Large intestine (tissue), 3 donors: ENCODE data around the gene EML3. TPM values are rescaled to one million over a fixed set of nuclear protein-coding genes. Genes with fewer than 3 reads are reported as not detected.
A peak's percentile ranks its signal among the peaks of the same experiment; 100 is the strongest.
"Not testable (repeated sequence)": the region's sequence is repeated elsewhere in the genome, so short reads cannot be mapped to it uniquely, and the experiment has no call there.

Experiments used
- DNase-seq, 2 donors: peaks; one replicate each; pipeline versions ENCODE4 v3.0.0 to v3.0.0-alpha.2; 2013
- H3K27ac ChIP-seq: one replicate; pipeline ENCODE4 v1.5.1; 2013; ENCODE audit warnings: low read length
- H3K27me3 ChIP-seq: 2 replicates; pipeline ENCODE4 v1.6.1; 2013; ENCODE audit warnings: low read length; ENCODE audit not compliant: control insufficient read depth, insufficient read depth
- H3K36me3 ChIP-seq: 2 replicates; pipeline ENCODE4 v1.6.1; 2013; ENCODE audit warnings: low read length; ENCODE audit not compliant: control insufficient read depth, insufficient read depth
- H3K4me1 ChIP-seq: one replicate; pipeline ENCODE4 v1.6.1; 2013; ENCODE audit warnings: low read length; ENCODE audit not compliant: control insufficient read depth, insufficient read depth
- H3K4me3 ChIP-seq: one replicate; pipeline ENCODE4 v1.5.1; 2013; ENCODE audit warnings: low read length
- H3K9me3 ChIP-seq: one replicate; pipeline ENCODE4 v1.6.1; 2013; ENCODE audit warnings: mild to moderate bottlenecking, low read depth, low read length, moderate library complexity; ENCODE audit not compliant: control insufficient read depth
- WGBS: methylation state at CpG from one replicate; pipeline ENCODE4 v1.1.5; 2013; ENCODE audit warnings: low lambda C conversion rate; ENCODE audit not compliant: insufficient coverage; 5-methylcytosine and 5-hydroxymethylcytosine counted together
- polyA plus RNA-seq: library from polyadenylated mRNA; unstranded; fragments of 120-200 nt; gene quantifications from one replicate; pipeline ENCODE4 v1.2.1, GENCODE V29; 2013

EML3 gene
- polyA plus RNA-seq, 1 donor = 25.3 TPM

GRCh38 chr11:62573006-62573591 is 39.5 kb downstream of the EML3 start:
- Histone ChIP-seq H3K27me3 (no peaks in the 10 kb centered on the region), H3K4me3 (peak overlapping the region; percentile 85), H3K36me3 (peaks cover 65% of the 10 kb centered on the region), H3K4me1 (peaks cover 19% of the 10 kb centered on the region), H3K9me3 (no peaks in the 10 kb centered on the region), H3K27ac (peak overlapping the region; percentile 78)
- no CpG with 5 or more reads among the region's 33 CpGs for WGBS
- peak in 1 of 2 donors; percentile 44 for DNase-seq

DNA sequence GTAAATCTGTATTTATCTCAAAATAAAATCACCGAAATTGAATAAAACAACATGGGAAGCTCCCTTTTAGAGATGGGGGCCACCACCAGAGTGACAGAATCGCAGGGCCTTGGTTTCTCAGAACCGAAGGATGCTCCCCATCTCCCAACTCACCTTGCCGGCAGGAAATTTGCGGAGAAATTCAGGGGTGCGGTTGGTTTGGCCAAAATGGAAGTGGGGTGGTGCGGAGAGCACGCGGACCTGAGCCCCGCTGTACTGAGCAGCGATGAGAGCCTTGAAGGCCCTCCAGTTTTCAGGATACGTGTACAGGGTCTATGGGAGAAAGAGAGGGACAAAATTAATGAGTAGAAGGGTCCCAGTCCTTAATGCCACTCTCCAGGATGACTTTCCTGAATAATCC is 40.1 kb downstream of the EML3 start:
- Histone ChIP-seq H3K27ac (no peak overlapping the region), H3K36me3 (peaks cover 68% of the 10 kb centered on the region), H3K27me3 (no peaks in the 10 kb centered on the region), H3K4me3 (peak overlapping the region; percentile 85), H3K4me1 (peaks cover 19% of the 10 kb centered on the region), H3K9me3 (no peaks in the 10 kb centered on the region)
- no CpG with 5 or more reads among the region's 12 CpGs for WGBS
- no peak for DNase-seq

- not testable (repeated sequence) for H3K9me3 ChIP-seq, H3K27me3 ChIP-seq, H3K4me3 ChIP-seq, H3K27ac ChIP-seq, DNase-seq
- H3K4me1 ChIP-seq = peaks cover 19% of the 10 kb centered on the region
- H3K36me3 ChIP-seq = peaks cover 68% of the 10 kb centered on the region
- WGBS = no CpG with 5 or more reads among the region's 5 CpGs
Measured at GRCh38 chr11:62571493-62571892, 41.1 kb downstream of the EML3 start.

- peaks cover 68% of the 10 kb centered on the region for H3K36me3 ChIP-seq
- no CpG with 5 or more reads among the region's 5 CpGs for WGBS
- H3K4me1 ChIP-seq = peaks cover 20% of the 10 kb centered on the region
Measured at GRCh38 chr11:62570903-62571302, 41.7 kb downstream of the EML3 start.

DNA sequence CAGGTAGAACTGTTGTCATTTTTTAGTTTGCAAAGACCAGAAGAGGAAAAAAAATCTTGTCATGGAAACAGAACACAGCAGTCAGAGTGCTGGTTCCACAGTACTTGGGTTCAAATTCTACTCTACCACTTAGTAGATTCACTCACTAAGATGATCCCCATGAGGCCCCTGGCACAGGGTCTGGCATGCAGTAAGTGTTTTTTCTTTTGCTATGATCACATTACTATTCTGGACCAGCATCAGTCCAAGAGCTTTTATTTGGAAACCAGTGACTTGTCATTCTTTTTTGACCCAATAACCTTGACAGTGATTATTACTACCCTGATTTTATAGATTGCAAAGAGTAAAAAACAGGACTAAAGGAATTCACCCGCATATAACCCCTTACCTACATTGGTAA is 43.0 kb downstream of the EML3 start:
- Histone ChIP-seq H3K27me3 (no peaks in the 10 kb centered on the region), H3K4me1 (peaks cover 15% of the 10 kb centered on the region), H3K27ac (no peak overlapping the region), H3K36me3 (peaks cover 70% of the 10 kb centered on the region), H3K9me3 (no peaks in the 10 kb centered on the region), H3K4me3 (no peak overlapping the region)
- WGBS = no CpG with 5 or more reads among the region's 1 CpG
- no peak for DNase-seq

More at GRCh38 chr11:62570903-62571302, 41.7 kb downstream of the EML3 start:
- not testable (repeated sequence) for H3K27ac ChIP-seq, H3K27me3 ChIP-seq, H3K4me3 ChIP-seq, H3K9me3 ChIP-seq, DNase-seq

DNA sequence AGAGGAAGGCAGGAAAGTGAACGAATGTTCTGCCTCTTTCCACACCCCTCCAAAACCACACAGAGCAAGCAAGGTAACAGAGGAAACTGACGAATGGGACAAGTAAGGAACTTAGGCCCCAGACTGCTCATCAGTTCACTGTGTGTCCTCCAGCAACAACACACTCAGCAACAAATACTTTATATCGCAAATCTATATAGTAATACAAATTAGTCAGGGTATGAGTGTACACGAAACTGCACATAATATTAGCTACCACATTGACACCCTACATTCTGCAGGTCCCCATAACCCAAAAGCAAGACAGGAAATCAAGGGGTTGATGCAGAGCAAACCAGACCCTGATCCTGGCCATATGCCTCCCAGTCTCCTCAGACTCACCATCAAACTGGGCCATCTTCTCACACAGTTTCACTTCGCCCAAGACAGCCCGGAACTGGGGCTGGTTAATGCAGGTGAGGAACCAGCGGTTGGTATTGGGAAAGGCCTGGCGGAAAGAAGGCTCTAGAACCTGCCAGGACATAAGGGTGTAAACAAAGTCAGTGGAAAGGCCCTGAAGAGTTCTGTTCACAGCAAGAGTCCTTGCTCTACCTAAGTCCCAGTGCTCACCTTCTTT is 45.4 kb downstream of the EML3 start:
- peaks cover 84% of the 10 kb centered on the region for H3K36me3 ChIP-seq
- DNase-seq = no peak
- no peak overlapping the region for H3K4me3 ChIP-seq
- H3K4me1 ChIP-seq = peaks cover 13% of the 10 kb centered on the region
- no peak overlapping the region for H3K27ac ChIP-seq
- H3K27me3 ChIP-seq = no peaks in the 10 kb centered on the region
- no peaks in the 10 kb centered on the region for H3K9me3 ChIP-seq
- no CpG with 5 or more reads among the region's 8 CpGs for WGBS

DNA sequence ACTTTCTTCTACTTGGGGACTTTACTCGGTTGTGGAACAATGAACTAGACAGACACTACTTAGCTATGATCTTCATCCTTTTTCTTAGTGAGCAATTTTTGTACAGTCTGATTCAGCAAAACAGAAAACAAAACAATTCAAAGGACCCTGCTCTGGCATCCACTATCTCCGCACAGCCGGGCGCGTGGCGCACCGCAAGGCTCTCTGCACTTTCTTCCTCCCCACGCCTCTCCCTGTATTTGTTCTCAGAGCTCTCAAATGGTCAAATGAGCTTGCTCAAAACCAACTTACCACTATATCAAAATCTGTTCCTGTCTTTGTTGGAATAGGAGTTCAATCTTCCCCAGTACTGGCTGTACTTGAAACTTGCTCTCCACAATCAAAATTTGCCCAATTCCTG is 46.3 kb downstream of the EML3 start:
- Histone ChIP-seq H3K27me3 (no peaks in the 10 kb centered on the region), H3K9me3 (no peaks in the 10 kb centered on the region), H3K4me3 (no peak overlapping the region), H3K36me3 (peaks cover 80% of the 10 kb centered on the region), H3K4me1 (peaks cover 19% of the 10 kb centered on the region), H3K27ac (no peak overlapping the region)
- 95% methylated on average over 7 of the region's 8 CpGs for WGBS
- no peak for DNase-seq

GRCh38 chr11:62565100-62565802 is 47.3 kb downstream of the EML3 start:
- WGBS = 17% methylated on average over 1 of the region's 5 CpGs
- Histone ChIP-seq H3K9me3 (no peaks in the 10 kb centered on the region), H3K4me3 (no peak overlapping the region), H3K27me3 (no peaks in the 10 kb centered on the region), H3K27ac (peak overlapping the region; percentile 22), H3K36me3 (peaks cover 72% of the 10 kb centered on the region), H3K4me1 (peaks cover 26% of the 10 kb centered on the region)
- DNase-seq = no peak

DNA sequence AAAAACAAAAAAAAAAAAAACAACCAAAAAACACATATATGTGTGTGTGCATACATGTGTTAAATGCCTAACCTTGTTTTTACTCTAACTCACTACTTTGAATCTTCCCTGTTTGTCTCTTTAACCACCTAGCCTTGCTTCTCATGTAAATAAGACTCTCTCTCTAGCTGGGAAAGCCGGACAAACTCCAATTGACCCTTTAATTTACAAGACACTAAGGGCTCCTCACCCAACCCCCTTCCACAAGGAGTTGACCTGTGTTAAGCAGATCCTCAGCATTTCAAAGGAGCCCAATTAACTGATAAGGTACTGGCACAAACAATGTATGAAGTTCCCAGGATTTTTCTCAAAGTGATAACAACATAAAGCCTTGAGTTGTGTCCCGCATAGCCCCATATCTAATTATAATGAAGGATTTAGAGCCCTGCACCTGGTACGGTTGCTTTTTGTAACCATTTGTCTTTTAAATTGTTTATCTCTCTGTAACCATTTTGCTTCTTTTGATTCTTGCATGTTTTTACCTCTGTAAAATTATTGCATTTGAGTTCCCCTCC is 50.8 kb downstream of the EML3 start:
- WGBS = 0% methylated on average over 1 of the region's 3 CpGs
- not testable (repeated sequence) for H3K27me3 ChIP-seq, H3K4me3 ChIP-seq, H3K9me3 ChIP-seq, DNase-seq
- Histone ChIP-seq H3K36me3 (peaks cover 64% of the 10 kb centered on the region), H3K27ac (peak overlapping the region; percentile 26), H3K4me1 (peaks cover 41% of the 10 kb centered on the region)

GRCh38 chr11:62560566-62561103 is 51.9 kb downstream of the EML3 start:
- no peak overlapping the region for H3K4me3 ChIP-seq
- H3K36me3 ChIP-seq = peaks cover 53% of the 10 kb centered on the region
- H3K4me1 ChIP-seq = peaks cover 49% of the 10 kb centered on the region
- H3K27me3 ChIP-seq = no peaks in the 10 kb centered on the region
- peak overlapping the region; percentile 64 for H3K27ac ChIP-seq
- DNase-seq = peak; percentile 94 to 95
- no peaks in the 10 kb centered on the region for H3K9me3 ChIP-seq
- WGBS = no CpG with 5 or more reads among the region's 2 CpGs
